Endothelial cell of umbilical vein (primary cell): ENCODE data around the gene NFIA. TPM values are rescaled to one million over a fixed set of nuclear protein-coding genes. Genes with fewer than 3 reads are reported as not detected.

Experiments
- BruUV-seq: library from RNA; stranded (reverse); fragments of 400-500 nt; replicated peaks from 2 replicates; lab custom pipeline; 2021; lab: Mats Ljungman, UMichigan
- CTCF ChIA-PET: fragments of 300-600, 350-600 bp; sonication (Branson Sonifier 250); formaldehyde crosslinking; loops from one replicate; lab custom pipeline; 2021; ENCODE audit warnings: antibody characterized with exemption, inconsistent platforms; lab: Charles Lee
- POLR2A ChIA-PET: fragments of 300-600, 350-600 bp; sonication (Branson Sonifier 250); formaldehyde crosslinking; loops from one replicate; lab custom pipeline; 2021; ENCODE audit warnings: antibody characterized with exemption, inconsistent platforms; lab: Charles Lee
- DNase-seq: peaks from one replicate; pipeline ENCODE4 v3.0.0-alpha.2; 2011; ENCODE audit warnings: low read depth, low spot score
- FAIRE-seq: peaks from 2 replicates; lab custom pipeline; 2011; peaks lifted over from hg19 to GRCh38; lab: Jason Lieb, UNC
- H2AFZ ChIP-seq: 2 replicates; pipeline ENCODE4 v1.6.0; 2012; ENCODE audit warnings: low read depth, low read length, control low read depth, inconsistent platforms
- H3K27ac ChIP-seq: 2 replicates; pipeline ENCODE4 v1.5.1; 2011; ENCODE audit warnings: low read depth, mild to moderate bottlenecking, control low read depth, low read length, moderate library complexity; ENCODE audit not compliant: insufficient read depth
- H3K27me3 ChIP-seq, 2 experiments: 2 replicates each; pipeline versions ENCODE4 v1.6.0 to v1.6.1; 2011; ENCODE audit warnings: low read length in 2 of 2, mixed read lengths in 1 of 2; ENCODE audit not compliant: control insufficient read depth in 2 of 2, insufficient read depth in 2 of 2
- H3K36me3 ChIP-seq, 2 experiments: 2 replicates in 1 of 2; 3 replicates in 1 of 2; pipeline ENCODE4 v1.5.1; 2011; ENCODE audit warnings: low read length in 2 of 2, mild to moderate bottlenecking in 1 of 2, moderate library complexity in 1 of 2; ENCODE audit not compliant: control insufficient read depth in 2 of 2, insufficient read depth in 2 of 2; ENCODE audit errors: extremely low read depth in 1 of 2
- H3K4me1 ChIP-seq: 3 replicates; pipeline ENCODE4 v1.5.1; 2011; ENCODE audit warnings: mild to moderate bottlenecking, low read length; ENCODE audit not compliant: control insufficient read depth, insufficient read depth; ENCODE audit errors: extremely low read depth
- H3K4me2 ChIP-seq: 2 replicates; pipeline ENCODE4 v1.6.1; 2011; ENCODE audit warnings: low read length, control low read depth, mixed read lengths; ENCODE audit not compliant: insufficient read depth
- H3K4me3 ChIP-seq, 3 experiments: fragments of 200-600 bp in 1 of 3; sonication (generic), shearing (Covaris generic) in 1 of 3; replicated peaks in 1 of 3; 2 replicates each; pipeline ENCODE4 v1.5.1; 2011 to 2016; ENCODE audit warnings: control low read depth in 3 of 3, low read length in 3 of 3, mild to moderate bottlenecking in 2 of 3, inconsistent platforms in 1 of 3, low read depth in 1 of 3, moderate library complexity in 1 of 3; ENCODE audit not compliant: insufficient read depth in 1 of 3
- H3K79me2 ChIP-seq: 2 replicates; pipeline ENCODE4 v1.6.0; 2012; ENCODE audit warnings: low read length, inconsistent platforms; ENCODE audit not compliant: control insufficient read depth, insufficient read depth
- H3K9ac ChIP-seq: replicated peaks from 2 replicates; pipeline ENCODE3; 2011; ENCODE audit warnings: low read length, control low read depth; ENCODE audit not compliant: insufficient read depth; ENCODE audit errors: extremely low read depth
- H3K9me1 ChIP-seq: replicated peaks from 3 replicates; pipeline ENCODE4 v1.6.0; 2011; ENCODE audit warnings: mild to moderate bottlenecking, low read length; ENCODE audit not compliant: control insufficient read depth, insufficient read depth; ENCODE audit errors: extremely low read depth
- H3K9me3 ChIP-seq: replicated peaks from 2 replicates; pipeline ENCODE4 v1.5.1; 2012; ENCODE audit warnings: low read length, inconsistent platforms; ENCODE audit not compliant: control insufficient read depth, insufficient read depth
- H4K20me1 ChIP-seq: replicated peaks from 2 replicates; pipeline ENCODE3; 2011; ENCODE audit warnings: mild to moderate bottlenecking, low read length; ENCODE audit not compliant: control insufficient read depth, insufficient read depth; ENCODE audit errors: extremely low read depth
- EZH2 ChIP-seq: IDR thresholded peaks from 2 replicates; pipeline ENCODE4 v1.6.1; 2012; ENCODE audit warnings: borderline replicate concordance, low read depth, mild to moderate bottlenecking, moderate library complexity, low read length, inconsistent platforms; ENCODE audit not compliant: severe bottlenecking
- FOS ChIP-seq: IDR thresholded peaks from 2 replicates; pipeline ENCODE4 v1.6.1; 2011; ENCODE audit warnings: mild to moderate bottlenecking, low read length, moderate library complexity, borderline replicate concordance; ENCODE audit not compliant: insufficient read depth
- GATA2 ChIP-seq: IDR thresholded peaks from 2 replicates; pipeline ENCODE4 v1.7.0; 2011; ENCODE audit warnings: low read depth, mild to moderate bottlenecking, moderate library complexity, mixed read lengths, low read length; ENCODE audit not compliant: insufficient read length, insufficient read depth
- JUN ChIP-seq: IDR thresholded peaks from 2 replicates; pipeline ENCODE4 v1.6.1; 2011; ENCODE audit warnings: borderline replicate concordance, low read depth; ENCODE audit not compliant: insufficient read length, insufficient read depth
- MAX ChIP-seq: IDR thresholded peaks from 2 replicates; pipeline ENCODE4 v1.6.1; 2011; ENCODE audit not compliant: insufficient read depth, insufficient read length
- MYC ChIP-seq: IDR thresholded peaks from one replicate; pipeline ENCODE4 v1.6.1; 2011; ENCODE audit warnings: mild to moderate bottlenecking, low read depth, low read length
- dilution Hi-C: fragments of 300-500 bp; cut with MboI; formaldehyde crosslinking; loops from one replicate; pipeline ENCODE4 v1.15.0; 2019; ENCODE audit warnings: low sequenced_read_pairs; ENCODE audit not compliant: extremely low pct_ligation_motif_present
- intact Hi-C: fragments of 100-400 bp; cut with micrococcal nuclease; formaldehyde crosslinking; loops from one replicate; pipeline ENCODE4 v1.10.0; 2022
- polyA plus RNA-seq, 4 experiments: library from polyadenylated mRNA; depleted of rRNA in 3 of 4; stranded (reverse) in 3 of 4; unstranded in 1 of 4; fragments of >200 nt; gene quantifications; 2 replicates each; pipeline versions ENCODE4 v1.2.1 to v1.2.3, GENCODE V29; 2011 to 2012; ENCODE audit warnings: missing spikeins in 1 of 4
- total RNA-seq: library from RNA; stranded (reverse); gene quantifications from 2 replicates; pipeline ENCODE4 v1.2.3, GENCODE V29; 2021

Gene NFIA
- total and polyA plus RNA-seq, 2 donors (not counting 3 experiments of a cell fraction or from before 2014, with no cell fraction given) = 25.5 to 47.0 TPM

- no peak for DNase-seq
- H3K79me2 ChIP-seq = no peaks in the 10 kb centered on the region
- H3K36me3 ChIP-seq = no peaks in the 10 kb centered on the region
- H2AFZ ChIP-seq = no peak overlapping the region
- no peaks in the 10 kb centered on the region for H4K20me1 ChIP-seq
- H3K9me1 ChIP-seq = no peaks in the 10 kb centered on the region
- H3K27me3 ChIP-seq = no peaks in the 10 kb centered on the region
- H3K9me3 ChIP-seq = no peaks in the 10 kb centered on the region
- ChIA-PET POLR2A (no interaction called here), CTCF (no interaction called here)
- FAIRE-seq = no peak
- peaks cover 2% of the 10 kb centered on the region for H3K4me1 ChIP-seq
- no peak overlapping the region for H3K4me3 ChIP-seq
- dilution Hi-C loops (no loop called here), intact Hi-C loops (no loop called here)
- TF ChIP-seq MYC (no peak), JUN (no peak), GATA2 (no peak)
- BruUV-seq = no TSS peak
- no peak overlapping the region for H3K27ac ChIP-seq
- no peak overlapping the region for H3K9ac ChIP-seq
- no peak overlapping the region for H3K4me2 ChIP-seq
These were observed 152.2 kb downstream of the NFIA start for GRCh38 chr1:61234587-61234919.

- no peak for DNase-seq
- H3K27ac ChIP-seq = no peak overlapping the region
- no peaks in the 10 kb centered on the region for H3K27me3 ChIP-seq
- no peak overlapping the region for H3K4me2 ChIP-seq
- FAIRE-seq = no peak
- dilution Hi-C loops (no loop called here), intact Hi-C loops (no loop called here)
- H3K4me3 ChIP-seq = no peak overlapping the region
- BruUV-seq = no TSS peak
- POLR2A ChIA-PET = no interaction called here
- H3K4me1 ChIP-seq = peaks cover 2% of the 10 kb centered on the region
- TF ChIP-seq GATA2 = no peak
- TF ChIP-seq MAX = no peak
- TF ChIP-seq FOS = no peak
- TF ChIP-seq EZH2 = no peak
- no peak overlapping the region for H3K9ac ChIP-seq
- H3K9me3 ChIP-seq = no peaks in the 10 kb centered on the region
- no peaks in the 10 kb centered on the region for H3K9me1 ChIP-seq
- no peaks in the 10 kb centered on the region for H4K20me1 ChIP-seq
- H3K36me3 ChIP-seq = no peaks in the 10 kb centered on the region
- no peaks in the 10 kb centered on the region for H3K79me2 ChIP-seq
- CTCF ChIA-PET = interaction anchor here (1.0 kb wide), 2 partner anchors 9 to 389 kb away, joined by 3 read pairs; no protein-coding TSS in a partner anchor
- H2AFZ ChIP-seq = no peak overlapping the region
These were observed 154.8 kb downstream of the NFIA start for GRCh38 chr1:61237147-61237546.
